ENCODE data around the gene SINHCAF. TPM values are rescaled to one million over a fixed set of nuclear protein-coding genes. Genes with fewer than 3 reads are reported as not detected.

SINHCAF gene
- total and polyA plus RNA-seq, 12 donors, result 5.7 to 16.9 (median 10.1) TPM

DNA sequence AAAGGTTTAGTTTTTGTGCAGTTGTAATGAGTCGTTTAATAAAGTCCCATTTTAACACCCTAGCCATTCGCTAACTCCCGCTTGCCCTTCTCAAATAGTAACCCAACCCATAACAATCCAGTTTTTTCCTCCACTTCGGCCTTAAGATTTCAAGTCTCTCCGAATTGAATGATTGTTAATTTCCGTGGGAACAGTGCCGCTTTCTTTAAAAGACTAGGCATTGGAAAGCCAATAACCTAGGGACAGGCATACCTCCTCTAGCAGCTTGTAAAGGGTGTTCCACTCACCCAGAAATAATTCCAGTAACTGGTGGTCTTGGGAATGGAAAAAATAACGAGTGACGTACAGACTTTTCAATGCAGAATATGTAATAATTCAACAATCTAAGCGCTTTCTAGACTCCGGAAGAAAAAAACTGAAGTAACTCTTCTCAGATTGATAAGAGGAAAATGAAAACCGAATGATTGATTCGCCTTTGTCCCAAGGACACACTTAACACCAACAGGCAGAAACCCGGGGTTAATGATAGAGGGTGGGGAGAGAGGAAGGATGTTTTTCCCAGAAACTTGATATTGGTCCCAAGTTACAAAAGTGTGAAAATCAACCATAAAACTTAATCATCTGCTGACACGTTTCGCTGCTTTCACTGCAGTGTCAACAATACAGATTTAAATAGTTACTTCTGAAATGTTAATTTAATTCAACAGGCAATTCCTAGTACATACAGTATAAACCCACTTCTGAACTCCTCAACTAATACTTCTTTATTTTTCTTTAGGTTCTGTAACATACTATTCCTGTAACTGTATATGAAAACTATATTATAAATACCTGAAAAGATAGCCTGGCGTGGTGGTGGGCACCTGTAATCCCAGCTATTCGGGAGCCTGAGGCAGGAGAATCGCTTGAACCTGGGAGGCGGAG lies 1.0 kb upstream of the SINHCAF start:
- DNase-seq, result peak in 1 of 2 donors; percentile 9
- 44 to 51% methylated on average over 20 of the region's 20 CpGs for WGBS, 2 donors
- intact Hi-C loops (cut with DNase I), result no loop called here

DNA sequence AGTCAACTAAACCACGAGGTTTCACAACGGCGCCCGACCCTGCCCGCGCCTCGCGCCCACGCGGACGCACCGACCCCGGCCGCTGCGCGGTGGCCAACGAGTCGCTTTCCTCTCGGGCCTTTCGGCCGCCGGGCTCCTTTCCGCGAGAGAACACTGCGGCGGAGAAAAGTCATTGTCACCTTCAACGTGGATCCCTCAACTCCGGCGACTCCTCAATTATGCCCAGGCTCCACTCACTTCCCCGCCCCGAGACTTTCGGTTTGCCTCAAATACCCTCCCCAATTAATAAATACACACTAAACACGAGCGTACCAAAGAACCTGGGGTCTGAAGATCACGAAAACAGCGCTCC lies 450 bp downstream of the SINHCAF start:
- peak overlapping the region; percentile 64 to 87 (median 70) for H3K4me3 ChIP-seq
- peak in 1 of 2 donors; percentile 4 for DNase-seq
- H3K4me1 ChIP-seq, result peaks cover 0 to 35% (median 9%) of the 10 kb centered on the region in 9 donors
- no peaks in the 10 kb centered on the region for H3K9me3 ChIP-seq
- TF ChIP-seq, protein P1, sequence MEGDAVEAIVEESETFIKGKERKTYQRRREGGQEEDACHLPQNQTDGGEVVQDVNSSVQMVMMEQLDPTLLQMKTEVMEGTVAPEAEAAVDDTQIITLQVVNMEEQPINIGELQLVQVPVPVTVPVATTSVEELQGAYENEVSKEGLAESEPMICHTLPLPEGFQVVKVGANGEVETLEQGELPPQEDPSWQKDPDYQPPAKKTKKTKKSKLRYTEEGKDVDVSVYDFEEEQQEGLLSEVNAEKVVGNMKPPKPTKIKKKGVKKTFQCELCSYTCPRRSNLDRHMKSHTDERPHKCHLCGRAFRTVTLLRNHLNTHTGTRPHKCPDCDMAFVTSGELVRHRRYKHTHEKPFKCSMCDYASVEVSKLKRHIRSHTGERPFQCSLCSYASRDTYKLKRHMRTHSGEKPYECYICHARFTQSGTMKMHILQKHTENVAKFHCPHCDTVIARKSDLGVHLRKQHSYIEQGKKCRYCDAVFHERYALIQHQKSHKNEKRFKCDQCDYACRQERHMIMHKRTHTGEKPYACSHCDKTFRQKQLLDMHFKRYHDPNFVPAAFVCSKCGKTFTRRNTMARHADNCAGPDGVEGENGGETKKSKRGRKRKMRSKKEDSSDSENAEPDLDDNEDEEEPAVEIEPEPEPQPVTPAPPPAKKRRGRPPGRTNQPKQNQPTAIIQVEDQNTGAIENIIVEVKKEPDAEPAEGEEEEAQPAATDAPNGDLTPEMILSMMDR (IDR thresholded peaks at IDR 0.05), result no peak
- no peaks in the 10 kb centered on the region for H3K27me3 ChIP-seq
- 0% methylated on average over 36 of the region's 36 CpGs for WGBS, 2 donors
- H3K27ac ChIP-seq, result peak overlapping the region in 9 of 10 donors; percentile 61 to 96 (median 74)
- peak; percentile 0 to 37 (median 10) for ATAC-seq
- intact Hi-C loops (cut with DNase I), result no loop called here
- no peaks in the 10 kb centered on the region for H3K36me3 ChIP-seq

More for the DNA sequence above, 1.0 kb upstream of the SINHCAF start:
- peak overlapping the region in 9 of 10 donors; percentile 35 to 83 (median 65) for H3K27ac ChIP-seq
- ATAC-seq, result no peak
- no peaks in the 10 kb centered on the region for H3K36me3 ChIP-seq
- no peaks in the 10 kb centered on the region for H3K9me3 ChIP-seq
- H3K4me1 ChIP-seq, result peaks cover 0 to 34% (median 9%) of the 10 kb centered on the region in 9 donors
- TF ChIP-seq, protein P1 (IDR thresholded peaks at IDR 0.05), result no peak
- peak overlapping the region in 9 of 10 donors; percentile 64 to 87 (median 72) for H3K4me3 ChIP-seq
- no peaks in the 10 kb centered on the region for H3K27me3 ChIP-seq

DNA sequence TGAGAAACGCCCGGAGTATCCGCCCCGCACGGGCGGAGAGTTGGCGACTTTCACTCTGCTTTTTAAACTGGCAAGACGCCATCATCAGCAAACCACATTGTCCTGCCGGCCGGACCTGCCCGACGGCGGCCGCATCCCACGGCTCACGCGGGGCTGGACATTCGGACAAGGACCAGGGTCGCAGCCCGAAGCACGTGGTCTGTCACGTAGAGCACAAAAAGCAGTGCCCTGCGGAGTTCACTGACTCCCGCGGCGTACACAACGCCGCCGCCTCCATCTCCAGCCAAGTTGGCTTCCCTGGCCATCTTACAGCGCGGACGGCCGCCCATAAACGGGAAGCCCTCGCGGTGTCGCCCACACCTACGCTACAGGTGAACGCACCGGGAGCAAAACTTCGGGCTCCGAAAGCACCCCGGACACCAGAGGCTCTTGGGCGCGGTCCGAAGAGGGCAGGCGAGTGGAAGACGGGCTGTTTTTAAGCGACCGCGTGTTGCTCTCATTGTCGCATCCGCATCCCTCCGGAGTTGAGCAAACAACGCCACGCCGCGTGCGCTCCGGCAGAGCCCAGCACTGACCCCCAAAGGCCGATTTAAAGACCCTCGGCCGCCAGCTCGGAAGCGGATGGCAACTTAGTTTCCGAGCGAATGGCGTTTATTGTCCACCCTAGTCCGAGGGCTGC lies 966 bp downstream of the SINHCAF start:
- Histone ChIP-seq H3K4me1 (peaks cover 0 to 35% (median 9%) of the 10 kb centered on the region in 9 donors), H3K9me3 (no peaks in the 10 kb centered on the region), H3K27ac (peak overlapping the region in 9 of 10 donors; percentile 61 to 96 (median 74)), H3K36me3 (no peaks in the 10 kb centered on the region), H3K27me3 (no peaks in the 10 kb centered on the region), H3K4me3 (peak overlapping the region; percentile 64 to 87 (median 70))
- intact Hi-C loops (cut with DNase I), result no loop called here
- peak; percentile 17 to 54 (median 25) for ATAC-seq
- peak; percentile 52 to 58 for DNase-seq
- 0% methylated on average over 69 of the region's 69 CpGs for WGBS, 2 donors
- TF ChIP-seq, protein P1 (IDR thresholded peaks at IDR 0.05), result no peak

DNA sequence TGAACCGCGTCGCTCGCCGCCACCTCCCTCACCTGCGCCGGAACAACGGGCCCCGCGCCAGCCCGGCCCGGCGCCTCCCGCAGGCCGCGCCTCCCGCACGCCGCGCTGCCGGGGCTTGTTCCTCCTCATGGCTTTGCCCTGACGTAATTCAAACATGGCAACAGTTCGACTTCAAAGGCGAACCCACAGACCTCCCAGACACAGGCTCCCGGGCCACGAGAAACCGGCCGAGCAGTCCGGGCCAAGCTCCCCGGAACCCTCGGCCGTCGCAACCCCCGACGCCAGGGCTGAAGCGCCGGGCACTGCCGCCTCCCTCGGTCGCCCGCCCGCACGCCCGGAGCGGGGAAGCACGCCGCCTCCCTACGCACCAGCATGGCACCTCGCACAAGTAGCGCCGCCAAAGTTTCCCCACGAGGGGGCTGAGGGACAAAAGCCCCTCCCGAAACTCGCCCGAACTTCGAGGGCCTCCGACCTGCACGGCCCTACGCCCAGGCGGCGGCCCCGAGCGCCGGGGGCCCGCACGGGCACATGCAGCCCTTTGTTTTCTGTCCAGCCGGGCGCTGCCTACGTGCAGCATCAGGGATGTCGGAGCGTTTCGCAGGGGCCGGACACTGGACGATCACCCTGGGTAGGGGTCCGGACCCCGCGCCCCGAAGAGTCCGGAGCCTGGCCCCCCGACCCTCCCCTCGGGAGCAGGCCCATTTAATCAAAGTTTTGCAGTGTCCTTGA lies 1.7 kb downstream of the SINHCAF start:
- H3K27me3 ChIP-seq, result no peaks in the 10 kb centered on the region
- intact Hi-C loops (cut with DNase I), result no loop called here
- peak overlapping the region; percentile 64 to 87 (median 70) for H3K4me3 ChIP-seq
- WGBS, 2 donors, result 1% methylated on average over 76 to 81 of the region's 81 CpGs
- ATAC-seq, result peak; percentile 6 to 59 (median 27)
- peak overlapping the region in 9 of 10 donors; percentile 61 to 96 (median 74) for H3K27ac ChIP-seq
- peaks cover 0 to 39% (median 9%) of the 10 kb centered on the region in 9 donors for H3K4me1 ChIP-seq
- no peaks in the 10 kb centered on the region for H3K36me3 ChIP-seq
- H3K9me3 ChIP-seq, result no peaks in the 10 kb centered on the region
- TF ChIP-seq, protein P1 (IDR thresholded peaks at IDR 0.05), result no peak
- peak; percentile 57 to 64 for DNase-seq

Data from heart right ventricle (tissue), 16 donors.